T-cell (primary cell): ENCODE results near the gene SPAAR. TPM values are rescaled to one million over a fixed set of nuclear protein-coding genes. Genes with fewer than 3 reads are reported as not detected.

Source experiments
- ATAC-seq, 4 experiments: fragments of 200-7000 bp in 3 of 4; fragments of 150-1000 bp in 1 of 4; cut with Tn5 transposase; replicated peaks in 1 of 4; 1 replicate in 3 of 4; 2 replicates in 1 of 4; pipeline ENCODE4 v1.10.0; 2021; ENCODE audit warnings: moderate library complexity in 3 of 4, mild to moderate bottlenecking in 2 of 4, moderate number of reproducible peaks in 1 of 4
- CTCF ChIA-PET, 2 donors: fragments of 300-600 bp; sonication (Branson Sonifier 250); formaldehyde crosslinking; loops; one replicate each; lab custom pipeline; 2022; ENCODE audit warnings: antibody characterized with exemption in 2 of 2; lab: Charles Lee
- POLR2A ChIA-PET, 2 donors: fragments of 300-600 bp; sonication (Branson Sonifier 250); formaldehyde crosslinking; loops; one replicate each; lab custom pipeline; 2022; ENCODE audit warnings: antibody characterized with exemption in 2 of 2; lab: Charles Lee
- DNase-seq, 35 experiments: peaks; one replicate each; pipeline versions ENCODE4 v3.0.0 to v3.0.0-alpha.2; 2013 to 2023
- H3K27ac ChIP-seq: one replicate; pipeline ENCODE4 v1.5.1; 2013; ENCODE audit warnings: low read length
- H3K27me3 ChIP-seq, 2 experiments: replicated peaks in 1 of 2; 1 replicate in 1 of 2; 2 replicates in 1 of 2; pipeline versions ENCODE4 v1.6.1 to v1.7.0; 2013; ENCODE audit warnings: low read length in 1 of 2, mixed read lengths in 1 of 2; ENCODE audit not compliant: control insufficient read depth in 2 of 2, insufficient read depth in 2 of 2; ENCODE audit errors: extremely low read depth in 1 of 2
- H3K36me3 ChIP-seq, 2 donors: 1 replicate in 1 of 2; 2 replicates in 1 of 2; pipeline versions ENCODE4 v1.6.1 to v1.7.0; 2013; ENCODE audit warnings: low read length in 1 of 2; ENCODE audit not compliant: control insufficient read depth in 2 of 2, insufficient read depth in 1 of 2; ENCODE audit errors: extremely low read depth in 1 of 2
- H3K4me1 ChIP-seq, 2 experiments: 1 replicate in 1 of 2; 2 replicates in 1 of 2; pipeline versions ENCODE4 v1.6.1 to v1.7.0; 2013; ENCODE audit warnings: low read length in 2 of 2, mixed read lengths in 1 of 2; ENCODE audit not compliant: insufficient read depth in 2 of 2, control insufficient read depth in 1 of 2; ENCODE audit errors: extremely low read depth in 1 of 2
- H3K4me3 ChIP-seq, 2 donors: 1 replicate in 1 of 2; 2 replicates in 1 of 2; pipeline versions ENCODE4 v1.5.1 to v1.7.0; 2013; ENCODE audit warnings: mild to moderate bottlenecking in 2 of 2, low read length in 1 of 2, moderate library complexity in 1 of 2; ENCODE audit not compliant: control insufficient read depth in 1 of 2; ENCODE audit errors: extremely low read depth in 1 of 2
- H3K9me3 ChIP-seq: 2 replicates; pipeline ENCODE4 v1.7.0; 2013
- H3K27ac Mint-ChIP-seq, 2 donors: one replicate each; pipeline ENCODE4 v1.8.0; 2020 to 2021; ENCODE audit warnings: mild to moderate bottlenecking in 2 of 2, mixed read lengths in 2 of 2
- H3K27me3 Mint-ChIP-seq, 2 donors: one replicate each; pipeline ENCODE4 v1.8.0; 2021 to 2022; ENCODE audit warnings: mixed read lengths in 2 of 2
- H3K36me3 Mint-ChIP-seq: one replicate; pipeline ENCODE4 v1.8.0; 2021; ENCODE audit warnings: mixed read lengths
- H3K4me1 Mint-ChIP-seq, 3 donors: one replicate each; pipeline ENCODE4 v1.8.0; 2020 to 2022; ENCODE audit warnings: mixed read lengths in 3 of 3, mild to moderate bottlenecking in 1 of 3
- H3K4me3 Mint-ChIP-seq, 3 donors: one replicate each; pipeline ENCODE4 v1.8.0; 2020 to 2022; ENCODE audit warnings: mild to moderate bottlenecking in 3 of 3, mixed read lengths in 3 of 3, moderate library complexity in 3 of 3
- H3K9me3 Mint-ChIP-seq, 3 donors: one replicate each; pipeline ENCODE4 v1.8.0; 2020 to 2022; ENCODE audit warnings: mixed read lengths in 3 of 3
- WGBS: methylation state at CpG from one replicate; pipeline ENCODE4 v1.1.5; 2013; ENCODE audit warnings: missing lambda C conversion rate; ENCODE audit not compliant: insufficient coverage; 5-methylcytosine and 5-hydroxymethylcytosine counted together
- total RNA-seq, 35 experiments: library from RNA in 6 of 35; stranded (reverse) in 6 of 35; fragments of 120-200 nt in 1 of 35; gene quantifications; one replicate each; pipeline versions ENCODE4 v1.2.1 to v1.2.4 and lab custom pipeline; 2013 to 2026

Gene SPAAR
- total RNA-seq, 5 donors from 2014 or later (not counting 1 experiment from before 2014, with no cell fraction given) = not detected

GRCh38 chr9:35867538-35867937, 41.8 kb upstream of the SPAAR start:
- CTCF ChIA-PET = no interaction called here
- no peaks in the 10 kb centered on the region for H3K9me3 Mint-ChIP-seq
- DNase-seq (no peak), ATAC-seq (no peak)
- WGBS = 78% methylated on average over 4 of the region's 4 CpGs
- Histone ChIP-seq H3K27me3 (peaks cover 0 to 16% of the 10 kb centered on the region in 2 experiments), H3K36me3 (no peaks in the 10 kb centered on the region), H3K4me1 (no peaks in the 10 kb centered on the region), H3K4me3 (no peak overlapping the region), H3K9me3 (no peaks in the 10 kb centered on the region), H3K27ac (no peak overlapping the region)
- H3K4me1 Mint-ChIP-seq = no peaks in the 10 kb centered on the region
- peaks cover 17% of the 10 kb centered on the region in 2 donors for H3K27me3 Mint-ChIP-seq
- H3K4me3 Mint-ChIP-seq = no peak overlapping the region
- H3K36me3 Mint-ChIP-seq = no peaks in the 10 kb centered on the region
- no peak overlapping the region for H3K27ac Mint-ChIP-seq
- POLR2A ChIA-PET = no interaction called here

- POLR2A ChIA-PET = no interaction called here
- H3K4me3 ChIP-seq = no peak overlapping the region
- CTCF ChIA-PET = no interaction called here
These were observed 40.4 kb upstream of the SPAAR start for GRCh38 chr9:35868933-35869332.

GRCh38 chr9:35869621-35870216, 39.6 kb upstream of the SPAAR start:
- H3K4me3 ChIP-seq = no peak overlapping the region
- CTCF ChIA-PET = no interaction called here
- no peak overlapping the region for H3K27ac Mint-ChIP-seq

More at GRCh38 chr9:35868933-35869332, 40.4 kb upstream of the SPAAR start:
- Histone ChIP-seq H3K27me3 (peaks cover 0 to 7% of the 10 kb centered on the region in 2 experiments), H3K36me3 (no peaks in the 10 kb centered on the region), H3K27ac (no peak overlapping the region), H3K9me3 (no peaks in the 10 kb centered on the region), H3K4me1 (no peaks in the 10 kb centered on the region)
- WGBS = 100% methylated on average over 1 of the region's 2 CpGs
- Mint-ChIP-seq H3K36me3 (no peaks in the 10 kb centered on the region), H3K9me3 (no peaks in the 10 kb centered on the region), H3K27me3 (peaks cover 9 to 10% of the 10 kb centered on the region in 2 donors), H3K27ac (no peak overlapping the region), H3K4me3 (no peak overlapping the region), H3K4me1 (no peaks in the 10 kb centered on the region)
- DNase-seq (no peak), ATAC-seq (no peak)

GRCh38 chr9:35870351-35870923, 38.9 kb upstream of the SPAAR start, which contains the start of gene OR13J1:
Gene OR13J1 (minus strand): TSS chr9:35870401. CDS start chr9:35870401, 0 bp downstream.
- H3K9me3 Mint-ChIP-seq = no peaks in the 10 kb centered on the region
- peaks cover 1% of the 10 kb centered on the region for H3K9me3 ChIP-seq
- H3K36me3 Mint-ChIP-seq = no peaks in the 10 kb centered on the region
- WGBS = 100% methylated on average over 1 of the region's 8 CpGs
- no peak within 1 kb of the TSS for H3K27ac ChIP-seq
- no peak within 1 kb of the TSS for H3K4me3 ChIP-seq
- H3K4me1 ChIP-seq = no peaks in the 10 kb centered on the region
- H3K4me3 Mint-ChIP-seq = no peak within 1 kb of the TSS
- no peaks in the 10 kb centered on the region for H3K36me3 ChIP-seq
- H3K4me1 Mint-ChIP-seq = no peaks in the 10 kb centered on the region
- no peak within 1 kb of the TSS for H3K27ac Mint-ChIP-seq
- peaks cover 2 to 4% of the 10 kb centered on the region in 2 donors for H3K27me3 Mint-ChIP-seq
- DNase-seq (no peak), ATAC-seq (no peak)
- H3K27me3 ChIP-seq = peaks cover 0 to 3% of the 10 kb centered on the region in 2 experiments
- ChIA-PET CTCF (no interaction called here), POLR2A (no interaction called here)

More at GRCh38 chr9:35869621-35870216, 39.6 kb upstream of the SPAAR start:
- no peaks in the 10 kb centered on the region for H3K4me1 Mint-ChIP-seq
- no peaks in the 10 kb centered on the region for H3K36me3 Mint-ChIP-seq
- peaks cover 4% of the 10 kb centered on the region in 2 donors for H3K27me3 Mint-ChIP-seq
- peaks cover 0 to 6% of the 10 kb centered on the region in 2 experiments for H3K27me3 ChIP-seq
- ATAC-seq = no peak
- no peaks in the 10 kb centered on the region for H3K9me3 Mint-ChIP-seq
- POLR2A ChIA-PET = no interaction called here
- 86% methylated on average over 19 of the region's 19 CpGs for WGBS
- no peak overlapping the region for H3K27ac ChIP-seq
- no peaks in the 10 kb centered on the region for H3K4me1 ChIP-seq
- no peak overlapping the region for H3K4me3 Mint-ChIP-seq
- DNase-seq = no peak
- no peaks in the 10 kb centered on the region for H3K36me3 ChIP-seq
- H3K9me3 ChIP-seq = no peaks in the 10 kb centered on the region

DNA sequence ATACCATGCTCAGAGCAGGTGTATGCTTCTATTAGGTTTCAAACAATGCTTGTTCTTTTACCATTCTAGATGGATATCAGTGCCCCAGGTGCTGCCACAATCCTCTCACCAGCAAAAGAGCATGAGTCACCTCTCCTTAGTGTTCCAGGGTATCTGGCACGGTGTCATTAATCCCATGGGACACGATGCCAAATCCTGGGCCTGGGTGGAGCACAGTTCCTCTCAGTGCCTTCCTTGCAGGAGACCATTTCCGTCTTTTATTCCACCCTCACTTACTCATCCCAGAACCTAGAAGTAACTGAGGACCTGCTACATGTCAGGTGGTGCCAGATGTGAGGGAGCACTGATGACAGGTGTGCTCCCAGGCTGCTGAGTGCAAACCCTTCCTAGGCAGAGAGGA, 37.7 kb upstream of the SPAAR start:
- POLR2A ChIA-PET = no interaction called here
- Mint-ChIP-seq H3K36me3 (no peaks in the 10 kb centered on the region), H3K27me3 (no peaks in the 10 kb centered on the region), H3K27ac (no peak overlapping the region), H3K9me3 (peaks cover 0 to 1% (median under 1%) of the 10 kb centered on the region in 3 donors), H3K4me1 (no peaks in the 10 kb centered on the region), H3K4me3 (no peak overlapping the region)
- H3K27me3 ChIP-seq = peaks cover 0 to 3% of the 10 kb centered on the region in 2 experiments
- H3K4me1 ChIP-seq = no peaks in the 10 kb centered on the region
- WGBS = 60% methylated on average over 1 of the region's 3 CpGs
- H3K36me3 ChIP-seq = no peaks in the 10 kb centered on the region
- no peak overlapping the region for H3K27ac ChIP-seq
- CTCF ChIA-PET = interaction anchor here in 1 of 2 donors (1.3 kb wide), 1 partner anchor 11 kb away, joined by 5 read pairs; no protein-coding TSS in a partner anchor
- DNase-seq (no peak), ATAC-seq (no peak)
- no peak overlapping the region for H3K4me3 ChIP-seq
- H3K9me3 ChIP-seq = peaks cover 2% of the 10 kb centered on the region

DNA sequence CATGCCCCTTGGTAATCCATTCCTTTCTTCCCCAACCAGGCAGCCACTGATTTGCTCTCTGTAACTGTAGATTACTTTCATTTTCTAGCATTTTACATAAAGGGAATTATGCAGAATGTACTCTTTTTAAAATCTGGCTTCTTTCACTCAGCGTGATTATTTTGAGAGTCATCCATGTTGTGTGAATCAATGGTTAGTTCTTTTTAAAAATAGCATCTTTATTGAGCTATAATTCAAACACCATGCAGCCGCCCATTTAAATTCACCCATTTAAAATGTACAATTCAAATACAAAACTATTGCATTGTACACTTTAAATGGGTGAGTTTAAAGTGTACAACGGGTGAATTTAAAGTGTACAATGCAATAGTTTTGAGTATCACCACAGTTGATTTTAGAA, 36.8 kb upstream of the SPAAR start:
- no peak overlapping the region for H3K4me3 ChIP-seq
- no CpG with 5 or more reads among the region's 3 CpGs for WGBS
- Mint-ChIP-seq H3K4me1 (no peaks in the 10 kb centered on the region), H3K27me3 (peaks cover 0 to 3% of the 10 kb centered on the region in 2 donors), H3K36me3 (peaks cover 3% of the 10 kb centered on the region), H3K27ac (no peak overlapping the region), H3K9me3 (peaks cover 4 to 10% (median 4%) of the 10 kb centered on the region in 3 donors), H3K4me3 (no peak overlapping the region)
- H3K27ac ChIP-seq = no peak overlapping the region
- H3K4me1 ChIP-seq = no peaks in the 10 kb centered on the region
- H3K36me3 ChIP-seq = no peaks in the 10 kb centered on the region
- CTCF ChIA-PET = interaction anchor here in 1 of 2 donors (1.3 kb wide), 1 partner anchor 10 kb away, joined by 5 read pairs; no protein-coding TSS in a partner anchor
- H3K9me3 ChIP-seq = peaks cover 6% of the 10 kb centered on the region
- no peak for DNase-seq
- H3K27me3 ChIP-seq = peaks cover 0 to 3% of the 10 kb centered on the region in 2 experiments
- no peak for ATAC-seq
- POLR2A ChIA-PET = no interaction called here
